Gastroesophageal sphincter (tissue), 3 donors: ENCODE data around the gene GRM3.

Experiments
- CTCF ChIP-seq, 4 experiments: fragments of 200-600 bp in 2 of 4; fragments of 450-650 bp in 2 of 4; sonication (generic) in 1 of 4; IDR thresholded peaks; one replicate each; pipeline ENCODE4 v1.5.1; 2017 to 2019; ENCODE audit warnings: antibody characterized with exemption in 4 of 4, mild to moderate bottlenecking in 2 of 4, moderate library complexity in 2 of 4
- POLR2A ChIP-seq, 2 donors: fragments of 450-650 bp; IDR thresholded peaks; one replicate each; pipeline ENCODE4 v1.6.1; 2017; ENCODE audit warnings: antibody characterized with exemption in 2 of 2, mild to moderate bottlenecking in 2 of 2, moderate library complexity in 1 of 2

DNA sequence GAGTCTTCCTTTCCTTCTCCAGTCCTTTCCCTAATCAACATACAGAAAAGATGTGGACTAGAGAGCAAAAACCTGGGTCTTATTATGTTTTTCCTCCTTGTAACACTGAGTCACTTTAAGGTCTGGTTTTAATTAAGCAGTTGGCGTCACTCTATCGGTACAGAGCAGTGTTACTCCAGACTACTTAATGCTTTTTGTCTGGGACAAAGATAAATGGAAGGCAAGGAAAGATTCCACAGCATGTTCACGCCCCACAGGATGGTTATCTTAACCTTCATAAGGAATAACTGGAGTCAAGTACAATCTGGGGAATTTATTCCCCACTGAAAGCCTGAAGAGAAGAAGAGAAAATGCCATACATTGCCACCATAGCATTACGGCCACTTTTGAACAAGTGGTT is 270.0 kb downstream of the GRM3 start:
- TF ChIP-seq CTCF (IDR thresholded peaks at IDR 0.05) = no peak
- TF ChIP-seq POLR2A (IDR thresholded peaks at IDR 0.05) = no peak
